ENCODE data around the gene CNN2.
A peak's percentile ranks its signal among the peaks of the same experiment; 100 is the strongest.

Gene CNN2

DNA sequence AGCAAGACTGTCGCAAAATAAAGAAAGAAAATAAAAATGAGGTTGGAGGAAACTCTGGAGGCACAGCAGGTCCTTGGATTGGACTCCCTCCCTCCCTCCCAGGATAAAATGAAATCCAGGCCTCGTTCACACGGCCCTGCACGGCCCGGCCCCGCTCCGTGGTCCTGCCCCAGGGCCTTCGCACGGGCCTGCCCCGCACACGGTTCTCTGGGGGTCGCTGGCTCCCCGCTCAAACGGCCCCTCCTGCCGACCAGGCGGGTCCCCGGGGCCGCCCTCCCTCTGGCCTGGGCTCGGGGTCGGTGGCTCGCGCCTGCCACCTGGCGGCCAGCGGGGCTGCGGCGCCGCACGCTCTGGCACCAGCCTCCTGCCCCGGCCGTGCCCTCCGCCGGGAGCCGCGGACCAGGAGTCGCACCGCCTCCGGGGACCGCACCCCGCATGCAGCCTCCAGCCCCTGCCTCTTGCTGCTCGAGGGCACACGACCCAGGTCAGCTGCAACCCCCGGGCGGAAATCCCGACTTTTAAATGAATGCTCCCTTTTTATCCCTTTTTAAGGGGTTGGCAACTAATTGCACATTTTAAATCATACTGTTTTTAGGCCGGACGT is 43.7 kb upstream of the CNN2 start:
- H3K27ac ChIP-seq (ENCODE audit: poor library complexity, severe bottlenecking): no peak overlapping the region
- ATAC-seq (ENCODE audit: low read depth): peak; percentile 86
- no peaks in the 10 kb centered on the region for H3K9me3 ChIP-seq (ENCODE audit: severe bottlenecking)
- peaks cover 15% of the 10 kb centered on the region; the same call in 1 of the 2 replicates for H3K36me3 ChIP-seq (ENCODE audit: low read depth)
- H3K4me3 ChIP-seq (ENCODE audit: severe bottlenecking): peak overlapping the region; percentile 14
- H3K4me1 ChIP-seq (ENCODE audit: insufficient read depth, poor library complexity, severe bottlenecking): peaks cover 3% of the 10 kb centered on the region
- DNase-seq (ENCODE audit: low spot score): peak; percentile 56
- TF ChIP-seq, protein P1, sequence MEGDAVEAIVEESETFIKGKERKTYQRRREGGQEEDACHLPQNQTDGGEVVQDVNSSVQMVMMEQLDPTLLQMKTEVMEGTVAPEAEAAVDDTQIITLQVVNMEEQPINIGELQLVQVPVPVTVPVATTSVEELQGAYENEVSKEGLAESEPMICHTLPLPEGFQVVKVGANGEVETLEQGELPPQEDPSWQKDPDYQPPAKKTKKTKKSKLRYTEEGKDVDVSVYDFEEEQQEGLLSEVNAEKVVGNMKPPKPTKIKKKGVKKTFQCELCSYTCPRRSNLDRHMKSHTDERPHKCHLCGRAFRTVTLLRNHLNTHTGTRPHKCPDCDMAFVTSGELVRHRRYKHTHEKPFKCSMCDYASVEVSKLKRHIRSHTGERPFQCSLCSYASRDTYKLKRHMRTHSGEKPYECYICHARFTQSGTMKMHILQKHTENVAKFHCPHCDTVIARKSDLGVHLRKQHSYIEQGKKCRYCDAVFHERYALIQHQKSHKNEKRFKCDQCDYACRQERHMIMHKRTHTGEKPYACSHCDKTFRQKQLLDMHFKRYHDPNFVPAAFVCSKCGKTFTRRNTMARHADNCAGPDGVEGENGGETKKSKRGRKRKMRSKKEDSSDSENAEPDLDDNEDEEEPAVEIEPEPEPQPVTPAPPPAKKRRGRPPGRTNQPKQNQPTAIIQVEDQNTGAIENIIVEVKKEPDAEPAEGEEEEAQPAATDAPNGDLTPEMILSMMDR (IDR thresholded peaks at IDR 0.05; ENCODE audit: poor library complexity, severe bottlenecking): peak; percentile 90
- no peaks in the 10 kb centered on the region for H3K27me3 ChIP-seq (ENCODE audit: insufficient read depth, poor library complexity, severe bottlenecking)

DNA sequence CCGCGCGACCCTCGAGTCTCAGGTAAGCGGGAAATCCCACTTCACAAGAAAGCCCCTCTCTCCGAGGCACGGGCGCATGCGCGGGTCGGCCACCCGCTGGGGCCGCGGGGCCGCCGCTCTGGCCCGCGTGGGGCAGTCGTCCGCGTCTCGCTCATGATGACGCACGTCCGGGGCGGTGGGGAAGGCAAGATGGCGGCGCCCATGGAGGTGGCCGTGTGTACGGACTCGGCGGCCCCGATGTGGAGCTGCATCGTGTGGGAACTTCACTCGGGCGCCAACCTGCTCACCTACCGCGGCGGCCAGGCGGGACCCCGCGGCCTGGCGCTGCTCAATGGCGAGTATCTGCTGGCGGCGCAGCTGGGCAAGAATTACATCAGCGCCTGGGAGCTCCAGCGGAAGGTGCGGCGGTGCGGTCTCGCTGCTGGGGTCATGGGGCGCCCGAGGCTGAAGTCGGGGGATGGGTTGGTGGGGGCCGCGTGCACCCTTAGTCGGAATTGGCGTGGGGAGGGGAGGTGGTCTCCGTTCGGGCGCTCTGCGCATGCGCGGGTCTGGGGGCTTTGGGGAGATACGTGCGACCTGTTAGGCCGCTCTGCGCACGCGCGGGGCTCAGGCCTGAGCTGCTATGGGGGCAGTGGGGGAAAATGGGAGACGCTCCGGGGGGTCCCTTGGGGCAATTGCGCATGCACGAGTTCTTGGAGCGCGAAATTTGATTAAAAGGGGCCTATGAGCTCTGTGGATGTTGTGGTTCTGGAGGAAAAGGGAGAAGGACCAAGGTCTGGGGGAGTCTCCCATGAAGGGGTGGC is 42.0 kb upstream of the CNN2 start, which contains the start of gene WDR18:
Gene WDR18, plus strand, starts transcription at position 181 of the 803 bp plus-strand sequence. Its CDS starts 9 bp downstream, at position 190.
- DNase-seq (ENCODE audit: low spot score) (peak; percentile 87), ATAC-seq (ENCODE audit: low read depth) (peak; percentile 75)
- H3K27ac ChIP-seq (ENCODE audit: poor library complexity, severe bottlenecking): peak within 1 kb of the TSS; percentile 61
- H3K9me3 ChIP-seq (ENCODE audit: severe bottlenecking): no peaks in the 10 kb centered on the region
- TF ChIP-seq, protein P1 (IDR thresholded peaks at IDR 0.05; ENCODE audit: poor library complexity, severe bottlenecking): no peak
- H3K4me3 ChIP-seq (ENCODE audit: severe bottlenecking): peak within 1 kb of the TSS; percentile 92
- peaks cover 3% of the 10 kb centered on the region for H3K4me1 ChIP-seq (ENCODE audit: insufficient read depth, poor library complexity, severe bottlenecking)
- H3K36me3 ChIP-seq (ENCODE audit: low read depth): peaks cover 15% of the 10 kb centered on the region; the same call in 1 of the 2 replicates
- no peaks in the 10 kb centered on the region for H3K27me3 ChIP-seq (ENCODE audit: insufficient read depth, poor library complexity, severe bottlenecking)

DNA sequence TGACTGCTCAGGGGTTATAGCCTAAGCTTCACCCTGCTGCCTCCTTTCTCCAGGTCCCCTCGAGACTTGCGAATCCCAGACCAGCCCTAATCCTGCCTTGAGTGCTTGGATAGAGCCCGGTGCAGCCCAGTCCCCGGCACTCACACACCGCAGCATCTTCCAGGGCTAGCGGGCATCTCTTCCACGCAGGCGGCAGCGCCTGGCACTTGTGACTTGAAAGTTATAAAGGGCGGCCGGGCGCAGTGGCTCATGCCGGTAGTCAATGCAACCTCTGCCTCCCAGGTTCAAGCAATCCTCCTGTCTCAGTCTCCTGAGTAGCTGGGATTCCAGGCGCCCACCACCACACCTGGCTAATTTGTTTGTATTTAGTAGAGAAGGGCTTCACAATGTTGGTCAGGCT is 40.3 kb upstream of the CNN2 start:
- Histone ChIP-seq H3K4me3 (ENCODE audit: severe bottlenecking) (no peak overlapping the region), H3K4me1 (ENCODE audit: insufficient read depth, poor library complexity, severe bottlenecking) (peaks cover 3% of the 10 kb centered on the region), H3K27me3 (ENCODE audit: insufficient read depth, poor library complexity, severe bottlenecking) (no peaks in the 10 kb centered on the region), H3K9me3 (ENCODE audit: severe bottlenecking) (no peaks in the 10 kb centered on the region), H3K27ac (ENCODE audit: poor library complexity, severe bottlenecking) (no peak overlapping the region), H3K36me3 (ENCODE audit: low read depth) (peaks cover 24% of the 10 kb centered on the region)
- ATAC-seq (ENCODE audit: low read depth) (no peak), DNase-seq (ENCODE audit: low spot score) (no peak)
- TF ChIP-seq, protein P1 (IDR thresholded peaks at IDR 0.05; ENCODE audit: poor library complexity, severe bottlenecking): no peak

DNA sequence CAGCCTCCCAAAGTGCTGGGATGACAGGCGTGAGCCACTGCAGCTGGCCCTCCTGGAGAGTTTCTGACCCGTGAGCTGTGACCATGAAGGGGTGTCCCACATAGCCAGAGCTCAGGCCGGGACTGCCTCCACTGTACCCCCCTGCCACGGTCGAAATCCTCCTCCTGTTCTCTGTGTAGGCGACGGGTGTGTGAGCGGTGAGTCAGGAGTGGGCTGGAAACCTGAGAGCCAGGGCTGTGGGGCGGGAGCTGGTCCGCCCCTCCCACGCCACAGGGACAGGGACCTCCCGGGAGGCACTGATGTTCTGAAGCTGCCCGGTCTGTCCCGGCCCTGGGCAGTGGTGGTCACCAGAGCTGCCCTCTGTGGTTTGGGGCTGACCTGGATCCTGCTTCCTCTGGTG is 38.3 kb upstream of the CNN2 start:
- Histone ChIP-seq H3K9me3 (ENCODE audit: severe bottlenecking) (no peaks in the 10 kb centered on the region), H3K4me3 (ENCODE audit: severe bottlenecking) (no peak overlapping the region), H3K27me3 (ENCODE audit: insufficient read depth, poor library complexity, severe bottlenecking) (no peaks in the 10 kb centered on the region), H3K4me1 (ENCODE audit: insufficient read depth, poor library complexity, severe bottlenecking) (peaks cover 3% of the 10 kb centered on the region), H3K27ac (ENCODE audit: poor library complexity, severe bottlenecking) (no peak overlapping the region), H3K36me3 (ENCODE audit: low read depth) (peaks cover 31% of the 10 kb centered on the region)
- TF ChIP-seq, protein P1 (IDR thresholded peaks at IDR 0.05; ENCODE audit: poor library complexity, severe bottlenecking): no peak
- ATAC-seq (ENCODE audit: low read depth): no peak
- no peak for DNase-seq (ENCODE audit: low spot score)

All from RWPE2 (cell line).